Right atrium auricular region (tissue), 2 donors: Measurements from ENCODE around the gene VASN. TPM values are rescaled to one million over a fixed set of nuclear protein-coding genes. Genes with fewer than 3 reads are reported as not detected.

Source experiments
- DNase-seq: peaks from one replicate; pipeline ENCODE4 v3.0.0-alpha.2; 2019; ENCODE audit warnings: low spot score
- H3K27ac ChIP-seq, 2 donors: fragments of 200-600 bp; sonication (generic); 1 replicate in 1 of 2; 2 replicates in 1 of 2; pipeline ENCODE4 v1.5.1; 2016 to 2019
- H3K27me3 ChIP-seq, 2 donors: fragments of 200-600 bp; sonication (generic); one replicate each; pipeline versions ENCODE4 v1.5.1 to v1.6.0; 2017 to 2019
- H3K36me3 ChIP-seq: fragments of 200-600 bp; sonication (generic); one replicate; pipeline ENCODE4 v1.5.1; 2016
- H3K4me1 ChIP-seq, 2 donors: fragments of 200-600 bp; sonication (generic); one replicate each; pipeline versions ENCODE4 v1.5.1 to v1.6.0; 2017 to 2019
- H3K4me3 ChIP-seq, 2 donors: fragments of 200-600 bp; sonication (generic); 1 replicate in 1 of 2; 2 replicates in 1 of 2; pipeline ENCODE4 v1.5.1; 2017 to 2019; ENCODE audit warnings: mild to moderate bottlenecking in 1 of 2, moderate library complexity in 1 of 2
- H3K9me3 ChIP-seq, 2 donors: fragments of 200-600 bp; sonication (generic); one replicate each; pipeline ENCODE4 v1.5.1; 2019
- total RNA-seq, 2 donors: library from RNA; depleted of rRNA; stranded (reverse); fragments of >200 nt; gene quantifications; one replicate each; pipeline ENCODE4 v1.1.0, GENCODE V29; 2016
- TF ChIP-seq, protein P1 (sequence below), 2 donors: fragments of 200-600 bp; sonication (generic); IDR thresholded peaks; one replicate each; pipeline ENCODE4 v1.5.1; 2019; ENCODE audit warnings: antibody characterized with exemption in 2 of 2

The VASN gene
- total RNA-seq, 2 donors from 2014 or later: 17.9 to 39.0 TPM

DNA sequence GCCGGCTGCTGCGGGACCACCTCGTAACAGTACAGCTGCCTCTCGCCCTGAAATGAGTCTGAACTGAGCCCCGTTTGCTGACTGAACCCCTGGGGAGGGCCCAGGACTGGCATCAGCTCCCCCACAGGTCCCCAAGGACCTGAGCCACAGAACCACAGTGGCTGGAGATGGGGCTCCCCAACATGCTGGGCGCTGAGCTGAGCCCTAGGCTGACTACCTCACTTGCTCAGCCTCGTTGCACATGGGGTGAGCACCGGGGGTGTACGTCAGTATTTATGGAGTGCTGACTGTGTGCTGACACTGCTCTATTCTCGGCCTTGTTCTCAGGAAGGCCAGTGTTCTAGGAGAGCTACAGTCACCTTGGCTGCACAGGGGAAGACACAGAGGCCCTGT, 6.6 kb upstream of the VASN start:
- Histone ChIP-seq H3K27me3 (no peaks in the 10 kb centered on the region), H3K4me1 (peaks cover 0 to 13% of the 10 kb centered on the region in 2 donors), H3K36me3 (peaks cover 20% of the 10 kb centered on the region), H3K27ac (no peak overlapping the region), H3K9me3 (no peaks in the 10 kb centered on the region), H3K4me3 (no peak overlapping the region)
- TF ChIP-seq, protein P1, sequence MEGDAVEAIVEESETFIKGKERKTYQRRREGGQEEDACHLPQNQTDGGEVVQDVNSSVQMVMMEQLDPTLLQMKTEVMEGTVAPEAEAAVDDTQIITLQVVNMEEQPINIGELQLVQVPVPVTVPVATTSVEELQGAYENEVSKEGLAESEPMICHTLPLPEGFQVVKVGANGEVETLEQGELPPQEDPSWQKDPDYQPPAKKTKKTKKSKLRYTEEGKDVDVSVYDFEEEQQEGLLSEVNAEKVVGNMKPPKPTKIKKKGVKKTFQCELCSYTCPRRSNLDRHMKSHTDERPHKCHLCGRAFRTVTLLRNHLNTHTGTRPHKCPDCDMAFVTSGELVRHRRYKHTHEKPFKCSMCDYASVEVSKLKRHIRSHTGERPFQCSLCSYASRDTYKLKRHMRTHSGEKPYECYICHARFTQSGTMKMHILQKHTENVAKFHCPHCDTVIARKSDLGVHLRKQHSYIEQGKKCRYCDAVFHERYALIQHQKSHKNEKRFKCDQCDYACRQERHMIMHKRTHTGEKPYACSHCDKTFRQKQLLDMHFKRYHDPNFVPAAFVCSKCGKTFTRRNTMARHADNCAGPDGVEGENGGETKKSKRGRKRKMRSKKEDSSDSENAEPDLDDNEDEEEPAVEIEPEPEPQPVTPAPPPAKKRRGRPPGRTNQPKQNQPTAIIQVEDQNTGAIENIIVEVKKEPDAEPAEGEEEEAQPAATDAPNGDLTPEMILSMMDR (IDR thresholded peaks at IDR 0.05): no peak
- no peak for DNase-seq

DNA sequence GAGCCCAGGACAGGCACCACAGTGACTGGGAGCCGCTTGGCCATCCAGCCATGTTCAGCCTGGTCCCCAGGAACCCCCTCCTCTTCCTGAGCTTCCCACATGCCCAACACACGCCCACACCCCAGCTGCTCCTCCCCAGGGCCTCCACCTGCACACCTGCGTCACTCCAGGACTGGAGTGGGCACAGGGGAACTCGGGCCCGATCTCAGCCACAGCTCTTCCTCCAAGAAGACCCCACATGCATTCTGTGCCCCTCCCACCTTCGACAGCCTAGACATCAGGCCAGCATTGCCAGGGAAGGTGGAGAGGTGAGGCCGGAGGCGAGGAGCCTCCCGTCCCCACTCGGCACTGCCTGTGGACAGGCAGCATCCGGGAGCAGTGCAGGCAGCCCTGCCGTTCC, 6.0 kb upstream of the VASN start:
- DNase-seq: no peak
- Histone ChIP-seq H3K27me3 (no peaks in the 10 kb centered on the region), H3K36me3 (peaks cover 20% of the 10 kb centered on the region), H3K27ac (no peak overlapping the region), H3K9me3 (no peaks in the 10 kb centered on the region), H3K4me3 (no peak overlapping the region), H3K4me1 (peaks cover 0 to 20% of the 10 kb centered on the region in 2 donors)
- TF ChIP-seq, protein P1 (IDR thresholded peaks at IDR 0.05): no peak

DNA sequence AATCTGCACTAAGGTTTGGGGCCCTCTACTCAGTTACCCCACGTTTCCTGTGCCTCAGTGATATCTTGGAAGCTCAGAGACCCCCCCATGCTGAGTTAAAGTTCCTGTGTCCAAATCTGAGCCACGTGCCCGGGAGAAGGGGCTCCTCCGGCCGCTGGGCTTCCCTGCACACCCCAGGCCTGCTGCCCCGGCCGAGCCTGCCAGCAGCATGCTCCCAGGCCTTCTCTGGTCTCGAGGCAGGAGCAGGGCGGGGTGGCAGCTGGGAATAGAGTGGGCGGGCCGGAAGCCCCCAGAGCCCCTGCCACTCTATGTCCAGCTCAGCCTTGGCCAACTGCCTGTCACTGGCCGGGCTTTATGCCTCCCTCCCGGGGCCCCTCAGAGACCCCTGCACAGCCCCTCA, 5.6 kb upstream of the VASN start:
- DNase-seq: no peak
- no peaks in the 10 kb centered on the region for H3K9me3 ChIP-seq
- no peak overlapping the region for H3K4me3 ChIP-seq
- peaks cover 20% of the 10 kb centered on the region for H3K36me3 ChIP-seq
- H3K27ac ChIP-seq: no peak overlapping the region
- TF ChIP-seq, protein P1 (IDR thresholded peaks at IDR 0.05): no peak
- H3K27me3 ChIP-seq: no peaks in the 10 kb centered on the region
- peaks cover 0 to 24% of the 10 kb centered on the region in 2 donors for H3K4me1 ChIP-seq

GRCh38 chr16:4367393-4367856, 4.2 kb upstream of the VASN start:
- DNase-seq: no peak

GRCh38 chr16:4369007-4369733, 2.5 kb upstream of the VASN start:
- peak overlapping the region in 1 of 2 donors; percentile 89 for H3K27ac ChIP-seq
- no peaks in the 10 kb centered on the region for H3K27me3 ChIP-seq
- peaks cover 3% of the 10 kb centered on the region for H3K36me3 ChIP-seq
- no peaks in the 10 kb centered on the region for H3K9me3 ChIP-seq
- no peak overlapping the region for H3K4me3 ChIP-seq
- H3K4me1 ChIP-seq: peaks cover 0 to 51% of the 10 kb centered on the region in 2 donors
- no peak for DNase-seq
- TF ChIP-seq, protein P1 (IDR thresholded peaks at IDR 0.05): no peak

More at GRCh38 chr16:4367393-4367856, 4.2 kb upstream of the VASN start:
- Histone ChIP-seq H3K27me3 (no peaks in the 10 kb centered on the region), H3K4me3 (no peak overlapping the region), H3K27ac (no peak overlapping the region), H3K9me3 (no peaks in the 10 kb centered on the region), H3K4me1 (peaks cover 0 to 33% of the 10 kb centered on the region in 2 donors), H3K36me3 (peaks cover 14% of the 10 kb centered on the region)
- TF ChIP-seq, protein P1 (IDR thresholded peaks at IDR 0.05): no peak
